ENCODE measurements around the gene DSCAM. TPM values are rescaled to one million over a fixed set of nuclear protein-coding genes. Genes with fewer than 3 reads are reported as not detected.

Gene DSCAM
- total RNA-seq, 2 donors from 2014 or later, result 0.05 TPM; not detected in 1

GRCh38 chr21:39969691-39970364 lies 877.1 kb downstream of the DSCAM start:
- Histone ChIP-seq H3K4me1 (no peaks in the 10 kb centered on the region), H3K36me3 (no peaks in the 10 kb centered on the region), H3K27me3 (no peaks in the 10 kb centered on the region), H3K9me3 (no peaks in the 10 kb centered on the region), H3K27ac (no peak overlapping the region), H3K4me3 (no peak overlapping the region), H3K9ac (ENCODE audit: low read depth in 2 of 2, low read length in 2 of 2) (no peak overlapping the region)
- DNase-seq, result no peak
- TF ChIP-seq CTCF (IDR thresholded peaks at IDR 0.05), result no peak
- intact Hi-C loops (cut with DNase I), result no loop called here

- Histone ChIP-seq H3K4me3 (no peak overlapping the region), H3K4me1 (no peaks in the 10 kb centered on the region), H3K9me3 (no peaks in the 10 kb centered on the region), H3K27me3 (no peaks in the 10 kb centered on the region), H3K9ac (ENCODE audit: low read depth in 2 of 2, low read length in 2 of 2) (no peak overlapping the region), H3K27ac (no peak overlapping the region), H3K36me3 (no peaks in the 10 kb centered on the region)
- TF ChIP-seq CTCF (IDR thresholded peaks at IDR 0.05), result no peak
- intact Hi-C loops (cut with DNase I), result no loop called here
- DNase-seq, result no peak
Observed at GRCh38 chr21:39968010-39968409, 878.9 kb downstream of the DSCAM start.

- Histone ChIP-seq H3K27ac (no peak overlapping the region), H3K36me3 (no peaks in the 10 kb centered on the region), H3K4me1 (no peaks in the 10 kb centered on the region), H3K27me3 (no peaks in the 10 kb centered on the region), H3K4me3 (no peak overlapping the region), H3K9ac (ENCODE audit: low read depth in 2 of 2, low read length in 2 of 2) (no peak overlapping the region), H3K9me3 (no peaks in the 10 kb centered on the region)
- intact Hi-C loops (cut with DNase I), result no loop called here
- no peak for TF ChIP-seq CTCF (IDR thresholded peaks at IDR 0.05)
- DNase-seq, result no peak
Observed at GRCh38 chr21:39966786-39967185, 880.2 kb downstream of the DSCAM start.

- Histone ChIP-seq H3K4me1 (no peaks in the 10 kb centered on the region), H3K36me3 (no peaks in the 10 kb centered on the region), H3K27me3 (no peaks in the 10 kb centered on the region), H3K9me3 (no peaks in the 10 kb centered on the region), H3K9ac (ENCODE audit: low read depth in 2 of 2, low read length in 2 of 2) (no peak overlapping the region), H3K27ac (no peak overlapping the region), H3K4me3 (no peak overlapping the region)
- no peak for TF ChIP-seq CTCF (IDR thresholded peaks at IDR 0.05)
- no peak for DNase-seq
- intact Hi-C loops (cut with DNase I), result no loop called here
Observed at GRCh38 chr21:39965026-39965425, 881.9 kb downstream of the DSCAM start.

GRCh38 chr21:39961251-39961650 lies 885.7 kb downstream of the DSCAM start:
- H3K9ac ChIP-seq (ENCODE audit: low read depth in 2 of 2, low read length in 2 of 2), result no peak overlapping the region
- no peaks in the 10 kb centered on the region for H3K4me1 ChIP-seq
- no peak overlapping the region for H3K27ac ChIP-seq
- no peaks in the 10 kb centered on the region for H3K9me3 ChIP-seq
- H3K4me3 ChIP-seq, result no peak overlapping the region
- no peak for DNase-seq
- no peak for TF ChIP-seq CTCF (IDR thresholded peaks at IDR 0.05)
- intact Hi-C loops (cut with DNase I), result no loop called here
- H3K27me3 ChIP-seq, result no peaks in the 10 kb centered on the region
- no peaks in the 10 kb centered on the region for H3K36me3 ChIP-seq

Small RNAs within 50 kb of the gene (microRNA-seq; reads per million reads assigned to microRNA genes)
- gene MIR4760, result not detected

Measured in colonic mucosa (tissue), 4 donors.